ENCODE measurements around the gene TTC21B. TPM values are rescaled to one million over a fixed set of nuclear protein-coding genes. Genes with fewer than 3 reads are reported as not detected.

TTC21B gene
- total RNA-seq, 2 experiments from 2014 or later: 24.5 to 28.5 TPM

DNA sequence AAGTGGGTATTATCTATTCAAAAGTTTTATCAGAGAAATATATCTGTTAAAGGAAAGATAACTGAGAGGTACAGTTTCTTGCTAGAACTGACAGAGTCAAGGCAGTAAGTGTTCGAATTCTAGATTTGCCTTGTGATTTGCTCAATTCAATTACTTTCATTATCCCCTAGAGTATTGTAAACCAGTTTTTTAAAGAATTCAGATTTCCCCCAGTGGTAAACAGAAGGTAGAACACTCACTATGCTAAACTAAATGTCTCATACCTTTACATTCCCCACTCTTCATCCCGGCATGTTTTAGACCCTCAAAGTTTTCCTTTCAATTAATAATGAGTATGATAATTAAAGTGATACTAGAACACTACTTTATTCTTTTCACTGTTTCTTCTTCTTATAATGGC is 28.6 kb downstream of the TTC21B start:
- Mint-ChIP-seq H3K27ac (no peak overlapping the region), H3K9me3 (ENCODE audit: low read depth) (no peaks in the 10 kb centered on the region), H3K4me1 (peaks cover 3% of the 10 kb centered on the region), H3K36me3 (ENCODE audit: low read depth) (peaks cover 39% of the 10 kb centered on the region), H3K4me3 (no peak overlapping the region), H3K27me3 (no peaks in the 10 kb centered on the region)
- ChIA-PET CTCF (interaction anchor here (1.0 kb wide), 1 partner anchor 14 kb away, joined by 3 read pairs; no protein-coding TSS in a partner anchor), POLR2A (no interaction called here)
- ATAC-seq (no peak), DNase-seq (no peak)
- intact Hi-C loops (cut with DNase I, micrococcal nuclease): no loop called here

DNA sequence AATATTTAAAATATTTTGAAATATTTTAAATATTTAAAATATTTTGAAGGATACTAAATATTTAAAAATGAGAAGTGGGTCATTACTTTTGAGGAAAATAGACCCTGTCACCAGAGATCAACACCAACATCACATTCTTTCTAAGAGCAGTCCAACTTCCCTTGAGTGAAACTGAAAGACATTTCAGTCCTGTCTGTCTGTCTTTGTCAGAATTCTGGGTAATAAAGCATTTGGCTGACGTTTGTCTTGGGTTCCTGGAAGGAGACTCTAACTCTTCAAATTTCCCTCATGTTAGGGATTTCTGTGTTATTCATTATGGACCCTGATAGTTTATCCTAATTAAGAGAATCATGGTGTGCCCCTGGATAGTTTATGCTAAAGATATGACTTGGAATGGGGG is 32.8 kb downstream of the TTC21B start:
- POLR2A ChIA-PET: no interaction called here
- ATAC-seq: no peak
- intact Hi-C loops (cut with DNase I, micrococcal nuclease): no loop called here

DNA sequence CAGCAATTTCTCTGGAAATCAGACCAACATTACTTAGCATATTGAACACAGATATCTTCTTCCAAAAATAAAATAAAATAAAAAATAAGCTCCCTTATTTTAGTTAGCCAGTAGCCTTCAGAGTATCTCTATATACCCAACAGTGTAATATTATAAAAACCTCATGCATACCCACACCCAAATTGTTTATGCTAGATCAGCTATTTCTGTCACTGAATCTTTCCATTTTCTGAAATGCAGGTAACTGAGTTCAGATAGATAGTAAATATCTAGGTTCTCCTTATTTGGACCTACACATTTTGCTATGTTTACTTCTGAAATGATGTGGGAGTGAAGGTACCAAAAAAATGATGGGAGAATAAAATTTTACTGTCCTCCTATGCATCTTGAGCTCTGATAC is 39.9 kb downstream of the TTC21B start:
- Mint-ChIP-seq H3K9me3 (ENCODE audit: low read depth) (no peaks in the 10 kb centered on the region), H3K4me1 (no peaks in the 10 kb centered on the region), H3K27me3 (no peaks in the 10 kb centered on the region), H3K27ac (no peak overlapping the region), H3K36me3 (ENCODE audit: low read depth) (peaks cover 32% of the 10 kb centered on the region), H3K4me3 (no peak overlapping the region)
- ATAC-seq: no peak
- intact Hi-C loops (cut with DNase I, micrococcal nuclease): no loop called here
- ChIA-PET POLR2A (no interaction called here), CTCF (interaction anchor here (0.8 to 1.0 kb wide), 2 partner anchors 14 to 39 kb away, joined by 3 to 4 read pairs; no protein-coding TSS in a partner anchor)
- no peak for DNase-seq

More for the DNA sequence above, 32.8 kb downstream of the TTC21B start:
- CTCF ChIA-PET: interaction anchor here (1.1 kb wide), 1 partner anchor 18 kb away, joined by 3 read pairs; no protein-coding TSS in a partner anchor
- DNase-seq: no peak
- H3K36me3 Mint-ChIP-seq (ENCODE audit: low read depth): peaks cover 36% of the 10 kb centered on the region
- no peaks in the 10 kb centered on the region for H3K9me3 Mint-ChIP-seq (ENCODE audit: low read depth)
- H3K4me3 Mint-ChIP-seq: no peak overlapping the region
- H3K27ac Mint-ChIP-seq: no peak overlapping the region
- H3K4me1 Mint-ChIP-seq: peaks cover 3% of the 10 kb centered on the region
- no peaks in the 10 kb centered on the region for H3K27me3 Mint-ChIP-seq

DNA sequence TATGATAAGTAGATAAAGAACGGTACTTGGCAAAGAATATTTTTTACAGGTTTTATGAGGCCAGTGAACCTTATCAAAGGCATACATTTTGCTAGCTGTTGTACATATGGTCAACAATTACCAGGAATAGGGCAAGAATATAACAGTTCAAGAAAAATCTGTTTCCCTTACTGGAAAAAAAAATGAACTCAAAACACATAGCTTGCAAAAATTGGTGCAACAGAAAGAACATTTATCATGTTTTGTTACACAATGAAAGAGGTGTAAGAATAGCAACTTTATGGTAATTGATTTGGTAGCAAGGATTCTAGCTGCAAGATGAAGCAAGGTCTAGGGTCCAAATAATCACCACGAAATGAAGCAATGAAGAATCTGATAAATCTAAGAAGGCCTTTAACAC is 41.6 kb downstream of the TTC21B start:
- H3K4me3 Mint-ChIP-seq: no peak overlapping the region
- DNase-seq: no peak
- ChIA-PET CTCF (no interaction called here), POLR2A (no interaction called here)
- no peak overlapping the region for H3K27ac Mint-ChIP-seq
- ATAC-seq: no peak
- intact Hi-C loops (cut with DNase I, micrococcal nuclease): no loop called here
- no peaks in the 10 kb centered on the region for H3K4me1 Mint-ChIP-seq
- no peaks in the 10 kb centered on the region for H3K9me3 Mint-ChIP-seq (ENCODE audit: low read depth)
- no peaks in the 10 kb centered on the region for H3K27me3 Mint-ChIP-seq
- H3K36me3 Mint-ChIP-seq (ENCODE audit: low read depth): peaks cover 29% of the 10 kb centered on the region

DNA sequence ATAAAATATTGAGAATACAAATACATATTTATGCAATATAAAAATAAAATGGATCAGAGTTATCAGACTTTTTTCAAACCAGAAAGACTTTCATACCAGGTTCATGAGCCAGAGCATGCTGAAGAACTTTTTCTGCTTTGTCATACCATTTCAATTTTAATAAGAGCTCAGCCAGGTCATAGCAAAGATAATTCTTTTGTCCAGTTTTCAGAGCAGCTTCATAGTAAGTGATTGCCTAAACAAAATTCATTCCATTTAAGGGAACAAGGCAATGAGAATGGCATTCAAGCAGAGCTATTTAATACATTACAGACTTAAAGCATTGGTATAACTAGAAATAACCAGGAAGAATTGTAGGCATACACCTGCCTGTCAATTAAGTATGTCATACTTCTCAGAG is 42.3 kb downstream of the TTC21B start:
- Mint-ChIP-seq H3K9me3 (ENCODE audit: low read depth) (no peaks in the 10 kb centered on the region), H3K27me3 (no peaks in the 10 kb centered on the region), H3K4me1 (no peaks in the 10 kb centered on the region), H3K27ac (no peak overlapping the region), H3K4me3 (no peak overlapping the region), H3K36me3 (ENCODE audit: low read depth) (peaks cover 27% of the 10 kb centered on the region)
- ATAC-seq (no peak), DNase-seq (no peak)
- ChIA-PET POLR2A (no interaction called here), CTCF (interaction anchor here (0.7 to 0.9 kb wide), 2 partner anchors 14 to 37 kb away, joined by 3 read pairs; no protein-coding TSS in a partner anchor)
- intact Hi-C loops (cut with DNase I, micrococcal nuclease): no loop called here

DNA sequence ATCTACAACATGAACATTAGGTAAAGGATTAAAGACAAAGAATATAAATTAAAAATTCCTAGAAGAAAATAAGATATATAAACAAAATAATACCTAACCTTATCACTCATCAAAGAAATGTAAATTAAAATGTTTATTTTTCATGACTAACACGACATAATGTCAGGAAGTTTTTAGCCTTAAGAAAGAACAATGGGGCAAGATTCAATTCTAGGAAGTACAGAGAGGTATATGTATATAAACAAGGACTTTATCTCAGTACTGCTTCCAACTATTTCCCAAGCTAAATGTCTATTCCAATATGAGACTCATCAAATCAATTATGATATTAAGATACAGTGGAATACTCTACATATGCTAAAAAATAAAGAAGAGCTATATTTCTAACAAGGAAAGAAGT is 44.1 kb downstream of the TTC21B start:
- peaks cover 32% of the 10 kb centered on the region for H3K36me3 Mint-ChIP-seq (ENCODE audit: low read depth)
- H3K27ac Mint-ChIP-seq: no peak overlapping the region
- no peaks in the 10 kb centered on the region for H3K27me3 Mint-ChIP-seq
- H3K4me1 Mint-ChIP-seq: no peaks in the 10 kb centered on the region
- ChIA-PET CTCF (no interaction called here), POLR2A (no interaction called here)
- intact Hi-C loops (cut with DNase I, micrococcal nuclease): no loop called here
- ATAC-seq (no peak), DNase-seq (no peak)
- no peak overlapping the region for H3K4me3 Mint-ChIP-seq
- no peaks in the 10 kb centered on the region for H3K9me3 Mint-ChIP-seq (ENCODE audit: low read depth)

DNA sequence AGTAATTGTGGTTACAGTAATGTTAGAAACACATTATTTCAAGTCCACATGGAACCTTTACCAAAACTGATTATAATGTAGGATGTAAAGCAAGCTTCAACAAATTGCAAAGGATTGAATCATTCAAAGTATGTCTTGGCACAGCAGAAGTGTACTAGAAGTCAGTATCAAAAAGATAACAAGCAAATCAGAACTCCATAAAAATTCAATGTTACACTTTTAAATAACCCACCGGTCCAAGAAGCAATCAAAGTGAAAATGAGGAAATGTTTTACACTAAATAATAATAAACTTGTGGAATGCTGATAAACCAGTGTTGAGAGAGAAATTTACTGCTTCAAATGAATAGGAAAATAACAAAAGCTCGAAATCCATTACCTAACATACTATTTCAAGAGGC is 47.7 kb downstream of the TTC21B start:
- no peak for ATAC-seq
- DNase-seq: no peak
- Mint-ChIP-seq H3K27ac (no peak overlapping the region), H3K9me3 (ENCODE audit: low read depth) (no peaks in the 10 kb centered on the region), H3K27me3 (no peaks in the 10 kb centered on the region), H3K4me3 (no peak overlapping the region), H3K36me3 (ENCODE audit: low read depth) (peaks cover 36% of the 10 kb centered on the region), H3K4me1 (peaks cover 8% of the 10 kb centered on the region)
- intact Hi-C loops (cut with DNase I, micrococcal nuclease): no loop called here
- CTCF ChIA-PET: no interaction called here
- POLR2A ChIA-PET: no interaction called here

DNA sequence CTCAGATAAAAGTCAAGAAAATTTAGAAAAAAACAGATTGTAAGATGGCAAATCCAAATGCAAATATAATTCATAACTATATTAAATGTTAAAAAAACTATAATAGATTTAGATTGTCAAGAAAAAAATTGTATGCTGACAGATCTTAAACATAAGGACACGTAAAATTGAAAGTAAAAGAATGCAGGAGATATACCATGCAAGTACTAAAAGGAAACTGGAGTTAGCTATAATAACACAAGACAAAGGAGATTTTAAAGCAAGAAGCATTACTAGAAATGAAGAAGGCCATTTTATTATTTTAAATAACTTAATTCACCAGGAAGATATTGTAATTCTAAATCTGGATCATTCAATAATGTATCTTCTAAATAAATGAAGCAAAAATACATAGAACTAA is 48.3 kb downstream of the TTC21B start:
- H3K9me3 Mint-ChIP-seq (ENCODE audit: low read depth): no peaks in the 10 kb centered on the region
- intact Hi-C loops (cut with DNase I, micrococcal nuclease): no loop called here
- POLR2A ChIA-PET: no interaction called here
- H3K27ac Mint-ChIP-seq: no peak overlapping the region
- peaks cover 8% of the 10 kb centered on the region for H3K4me1 Mint-ChIP-seq
- H3K4me3 Mint-ChIP-seq: no peak overlapping the region
- ATAC-seq (no peak), DNase-seq (no peak)
- H3K36me3 Mint-ChIP-seq (ENCODE audit: low read depth): peaks cover 34% of the 10 kb centered on the region
- no peaks in the 10 kb centered on the region for H3K27me3 Mint-ChIP-seq
- CTCF ChIA-PET: no interaction called here

DNA sequence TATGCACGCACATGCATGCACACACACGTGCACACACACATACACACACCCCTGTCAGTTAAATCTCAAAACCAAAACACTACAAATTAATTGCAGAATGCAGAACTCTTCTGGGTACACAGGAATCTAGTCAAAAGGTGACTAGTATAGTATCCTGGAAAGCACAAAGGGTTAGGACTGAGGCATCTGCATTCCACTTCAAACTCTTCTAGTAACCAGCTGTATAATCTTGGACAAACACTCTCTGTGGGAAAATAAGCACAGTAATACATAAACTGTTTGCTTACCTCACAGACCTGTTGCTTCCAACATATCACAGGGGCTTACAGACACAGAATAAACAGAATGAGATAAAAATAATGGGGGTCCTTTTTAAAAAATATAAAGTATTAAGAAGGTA is 49.1 kb downstream of the TTC21B start:
- H3K27ac Mint-ChIP-seq: no peak overlapping the region
- H3K36me3 Mint-ChIP-seq (ENCODE audit: low read depth): peaks cover 34% of the 10 kb centered on the region

DNA sequence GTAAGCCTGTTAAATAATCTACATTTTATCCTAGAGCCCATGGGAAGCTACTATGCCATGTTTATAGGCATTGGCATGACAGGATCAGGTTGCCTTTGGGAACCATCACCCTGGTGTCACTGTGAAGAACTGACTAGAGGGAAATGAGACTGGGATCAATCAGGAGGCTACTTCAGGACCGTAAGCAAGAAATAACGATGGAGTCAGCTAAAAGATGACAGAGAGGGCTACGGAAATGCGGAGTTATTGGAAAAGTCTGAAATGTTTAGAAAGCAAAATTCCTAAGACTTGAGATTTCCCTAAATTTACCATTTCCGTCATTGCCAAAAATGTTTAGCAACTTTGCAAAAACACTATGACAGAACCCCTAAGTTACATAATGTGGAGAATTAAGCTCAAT is 50.2 kb downstream of the TTC21B start:
- Mint-ChIP-seq H3K4me3 (no peak overlapping the region), H3K27ac (peak overlapping the region; percentile 21), H3K9me3 (ENCODE audit: low read depth) (no peaks in the 10 kb centered on the region), H3K4me1 (peaks cover 8% of the 10 kb centered on the region), H3K27me3 (no peaks in the 10 kb centered on the region), H3K36me3 (ENCODE audit: low read depth) (peaks cover 39% of the 10 kb centered on the region)
- ATAC-seq (no peak), DNase-seq (no peak)
- ChIA-PET CTCF (interaction anchor here (1.1 kb wide), 1 partner anchor 57 kb away, joined by 4 read pairs; no protein-coding TSS in a partner anchor), POLR2A (no interaction called here)
- intact Hi-C loops (cut with DNase I, micrococcal nuclease): no loop called here

More for the DNA sequence above, 49.1 kb downstream of the TTC21B start:
- no peaks in the 10 kb centered on the region for H3K9me3 Mint-ChIP-seq (ENCODE audit: low read depth)
- peaks cover 8% of the 10 kb centered on the region for H3K4me1 Mint-ChIP-seq
- ATAC-seq: no peak
- intact Hi-C loops (cut with DNase I, micrococcal nuclease): no loop called here
- CTCF ChIA-PET: interaction anchor here (1.1 kb wide), 1 partner anchor 56 kb away, joined by 4 read pairs; no protein-coding TSS in a partner anchor
- no peak overlapping the region for H3K4me3 Mint-ChIP-seq
- no peaks in the 10 kb centered on the region for H3K27me3 Mint-ChIP-seq
- POLR2A ChIA-PET: no interaction called here
- no peak for DNase-seq

DNA sequence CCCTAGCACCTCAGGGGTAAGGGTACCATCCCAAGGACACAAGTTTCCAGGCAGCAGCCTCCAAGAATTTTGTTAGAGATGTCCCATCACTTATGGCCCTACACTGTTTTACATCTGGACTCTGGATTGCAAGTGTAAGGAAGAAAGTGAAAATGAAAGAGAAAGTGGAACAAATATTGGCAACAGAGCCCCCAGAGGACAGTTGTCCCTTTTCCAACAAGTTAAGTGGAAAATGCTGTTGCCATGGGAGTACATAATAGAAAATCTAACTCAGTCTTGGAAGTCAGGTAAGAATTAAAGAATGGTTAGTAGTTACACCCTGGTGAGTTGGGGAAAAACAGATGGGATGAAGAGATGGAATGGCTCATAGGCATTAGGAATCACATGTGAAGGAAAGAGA is 50.6 kb downstream of the TTC21B start:
- H3K4me1 Mint-ChIP-seq: peaks cover 8% of the 10 kb centered on the region
- no peak for ATAC-seq
- intact Hi-C loops (cut with DNase I, micrococcal nuclease): no loop called here

DNA sequence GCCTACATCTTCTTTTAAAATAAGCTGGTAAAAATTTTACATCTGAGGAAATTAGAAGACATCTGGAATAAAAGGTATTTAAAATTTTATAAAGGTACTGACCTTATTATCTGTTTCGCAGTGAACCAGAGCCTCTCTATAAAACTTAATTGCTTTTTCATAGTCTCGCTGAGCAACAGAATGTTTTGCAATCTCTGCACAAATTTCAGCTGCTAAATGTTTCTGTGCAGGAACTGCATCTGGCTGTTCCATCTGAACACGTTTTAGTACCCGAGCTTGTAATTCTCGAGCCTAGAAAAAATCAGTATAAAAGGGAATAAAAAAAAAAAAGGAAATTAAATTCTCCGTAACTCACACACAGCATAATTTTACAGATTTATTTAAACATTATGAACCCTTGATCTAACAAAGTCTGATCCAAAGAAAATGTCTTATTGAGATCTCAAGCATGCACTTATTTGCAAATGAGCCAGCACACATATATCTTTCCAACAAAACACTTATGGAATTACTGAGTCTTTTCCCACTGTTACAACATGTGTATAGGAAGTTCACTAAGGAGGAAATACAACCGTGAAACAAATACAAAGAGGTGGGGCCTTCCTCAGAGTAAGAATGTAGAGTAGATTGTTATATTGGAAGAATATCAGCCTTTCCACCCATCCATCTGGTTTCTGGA is 51.8 kb downstream of the TTC21B start:
- ATAC-seq (no peak), DNase-seq (no peak)
- intact Hi-C loops (cut with DNase I, micrococcal nuclease): no loop called here
- H3K27ac Mint-ChIP-seq: no peak overlapping the region
- peaks cover 48% of the 10 kb centered on the region for H3K36me3 Mint-ChIP-seq (ENCODE audit: low read depth)
- H3K27me3 Mint-ChIP-seq: no peaks in the 10 kb centered on the region
- CTCF ChIA-PET: interaction anchor here (0.7 to 1.3 kb wide), 2 partner anchors 20 to 27 kb away, joined by 3 to 5 read pairs; no protein-coding TSS in a partner anchor
- H3K4me1 Mint-ChIP-seq: peaks cover 8% of the 10 kb centered on the region
- POLR2A ChIA-PET: interaction anchor here (0.7 kb wide), 1 partner anchor 8 kb away, joined by 6 read pairs; no protein-coding TSS in a partner anchor
- no peaks in the 10 kb centered on the region for H3K9me3 Mint-ChIP-seq (ENCODE audit: low read depth)
- H3K4me3 Mint-ChIP-seq: no peak overlapping the region

More for the DNA sequence above, 50.6 kb downstream of the TTC21B start:
- no peak for DNase-seq
- Mint-ChIP-seq H3K27me3 (no peaks in the 10 kb centered on the region), H3K4me3 (no peak overlapping the region), H3K9me3 (ENCODE audit: low read depth) (no peaks in the 10 kb centered on the region), H3K27ac (peak overlapping the region; percentile 21), H3K36me3 (ENCODE audit: low read depth) (peaks cover 44% of the 10 kb centered on the region)
- ChIA-PET CTCF (interaction anchor here (0.7 kb wide), 1 partner anchor 18 kb away, joined by 3 read pairs; no protein-coding TSS in a partner anchor), POLR2A (no interaction called here)
